ENCODE results near the gene DHX30. TPM values are rescaled to one million over a fixed set of nuclear protein-coding genes. Genes with fewer than 3 reads are reported as not detected.

Gene DHX30
- total and polyA plus RNA-seq, 2 of the 8 experiments (the other 6 are each of a cell fraction or from before 2014, with no cell fraction given) = 82.4 to 97.9 TPM

DNA sequence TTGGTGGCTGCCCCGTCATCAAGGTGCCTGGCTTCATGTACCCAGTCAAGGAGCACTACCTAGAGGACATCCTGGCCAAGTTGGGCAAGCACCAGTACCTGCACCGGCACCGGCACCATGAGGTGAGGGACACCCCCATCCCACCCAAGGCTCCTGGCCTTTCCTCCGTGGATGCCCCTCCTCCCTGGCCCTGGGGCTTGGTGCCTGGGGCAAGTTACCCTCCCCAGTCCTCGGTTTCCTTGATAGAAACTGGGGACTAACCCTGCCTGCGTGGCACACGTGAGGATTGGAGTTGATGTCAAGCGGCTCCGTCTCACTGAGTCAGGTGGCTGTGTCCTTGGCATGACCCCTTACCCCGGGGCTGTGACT is 43.9 kb downstream of the DHX30 start (continued):
- TF ChIP-seq RNF2 (IDR thresholded peaks at IDR 0.05; ENCODE audit: borderline replicate concordance, low read depth, low read length, missing control alignments, poor library complexity, severe bottlenecking) (no peak), CEBPB (IDR thresholded peaks at IDR 0.05; ENCODE audit: low read depth, low read length) (no peak), POLR2AphosphoS5 (IDR thresholded peaks at IDR 0.05; ENCODE audit: low read depth, low read length) (no peak), CREB1 (IDR thresholded peaks at IDR 0.05) (no peak), YY1 (IDR thresholded peaks at IDR 0.05; ENCODE audit: low read depth, low read length) (no peak), PHF8 (conservative IDR thresholded peaks at IDR 0.05; ENCODE audit: low read depth, low read length) (no peak), HDAC2 (IDR thresholded peaks at IDR 0.05; ENCODE audit: borderline replicate concordance in 1 of 2, low read depth in 2 of 2, low read length in 2 of 2) (no peak)
